Measurements from ENCODE around the gene CAMK1D.

The CAMK1D gene

DNA sequence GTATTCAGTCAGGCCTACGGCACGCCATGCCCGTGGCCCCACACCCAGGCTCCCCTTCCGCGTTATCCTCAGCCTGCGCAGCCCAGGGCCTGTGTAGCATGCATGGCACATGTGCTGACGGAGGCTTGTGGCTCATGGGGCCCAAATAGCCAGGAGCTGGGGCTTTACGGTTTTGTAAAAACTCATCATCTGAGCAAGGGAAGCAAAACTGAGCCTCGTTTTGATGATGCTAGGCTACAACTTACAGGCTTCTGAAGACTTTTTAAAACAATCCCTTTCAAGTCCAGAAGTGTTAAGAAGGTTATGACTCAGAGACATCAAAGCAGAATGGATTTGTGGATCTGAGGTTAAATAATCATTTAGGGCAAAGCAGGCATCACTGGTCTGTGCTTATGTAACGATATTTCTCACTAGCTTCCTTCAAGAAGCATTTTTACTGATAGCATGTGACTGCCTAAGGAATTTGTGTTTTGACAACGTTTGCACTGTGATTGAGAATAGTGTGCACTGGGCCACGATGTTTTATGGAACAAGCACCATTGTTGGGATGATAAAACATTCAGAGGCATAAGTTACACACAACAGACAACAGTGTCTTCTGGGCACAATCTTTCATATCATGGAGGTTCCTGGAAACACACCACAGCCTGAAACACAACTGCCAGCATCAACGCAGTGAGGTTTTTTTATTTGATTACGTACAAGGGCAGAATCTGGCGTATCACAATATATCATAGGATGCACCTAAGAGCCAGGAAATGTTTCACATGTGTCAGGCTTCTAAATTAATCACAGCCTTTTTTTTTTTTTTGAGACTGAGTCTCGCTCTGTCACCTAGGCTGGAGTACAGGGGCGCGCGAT, 377.9 kb downstream of the CAMK1D start:
- ChIA-PET POLR2A (no interaction called here), CTCF (interaction anchor here (0.6 to 1.5 kb wide), 8 partner anchors 9 to 373 kb away, joined by 3 to 6 read pairs (median 3); partner anchors contain the start of gene OPTN)
- no peak overlapping the region for H3K27ac ChIP-seq (ENCODE audit: extremely low read depth, low read depth, low read length)
- TF ChIP-seq, protein P1, sequence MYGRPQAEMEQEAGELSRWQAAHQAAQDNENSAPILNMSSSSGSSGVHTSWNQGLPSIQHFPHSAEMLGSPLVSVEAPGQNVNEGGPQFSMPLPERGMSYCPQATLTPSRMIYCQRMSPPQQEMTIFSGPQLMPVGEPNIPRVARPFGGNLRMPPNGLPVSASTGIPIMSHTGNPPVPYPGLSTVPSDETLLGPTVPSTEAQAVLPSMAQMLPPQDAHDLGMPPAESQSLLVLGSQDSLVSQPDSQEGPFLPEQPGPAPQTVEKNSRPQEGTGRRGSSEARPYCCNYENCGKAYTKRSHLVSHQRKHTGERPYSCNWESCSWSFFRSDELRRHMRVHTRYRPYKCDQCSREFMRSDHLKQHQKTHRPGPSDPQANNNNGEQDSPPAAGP (tag by site-specific recombination; IDR thresholded peaks at IDR 0.05), result no peak
- TF ChIP-seq, protein P2, sequence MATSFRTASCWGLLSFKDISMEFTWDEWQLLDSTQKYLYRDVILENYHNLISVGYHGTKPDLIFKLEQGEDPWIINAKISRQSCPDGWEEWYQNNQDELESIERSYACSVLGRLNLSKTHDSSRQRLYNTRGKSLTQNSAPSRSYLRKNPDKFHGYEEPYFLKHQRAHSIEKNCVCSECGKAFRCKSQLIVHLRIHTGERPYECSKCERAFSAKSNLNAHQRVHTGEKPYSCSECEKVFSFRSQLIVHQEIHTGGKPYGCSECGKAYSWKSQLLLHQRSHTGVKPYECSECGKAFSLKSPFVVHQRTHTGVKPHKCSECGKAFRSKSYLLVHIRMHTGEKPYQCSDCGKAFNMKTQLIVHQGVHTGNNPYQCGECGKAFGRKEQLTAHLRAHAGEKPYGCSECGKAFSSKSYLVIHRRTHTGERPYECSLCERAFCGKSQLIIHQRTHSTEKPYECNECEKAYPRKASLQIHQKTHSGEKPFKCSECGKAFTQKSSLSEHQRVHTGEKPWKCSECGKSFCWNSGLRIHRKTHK (tag by site-specific recombination; IDR thresholded peaks at IDR 0.05), result no peak
- TF ChIP-seq ZNF585B (tag by site-specific recombination; IDR thresholded peaks at IDR 0.05) (no peak), YY2 (tag by site-specific recombination; IDR thresholded peaks at IDR 0.05) (no peak)
- no peaks in the 10 kb centered on the region for H3K4me1 ChIP-seq (ENCODE audit: control insufficient read depth, insufficient read depth, low read length)
- H3K36me3 ChIP-seq (ENCODE audit: control insufficient read depth in 2 of 2, insufficient read depth in 1 of 2, low read length in 2 of 2), result no peaks in the 10 kb centered on the region
- H3K9me3 ChIP-seq (ENCODE audit: control insufficient read depth, insufficient read depth, low read depth, low read length), result no peaks in the 10 kb centered on the region
- H3K4me3 ChIP-seq (ENCODE audit: low read depth, low read length), result no peak overlapping the region

DNA sequence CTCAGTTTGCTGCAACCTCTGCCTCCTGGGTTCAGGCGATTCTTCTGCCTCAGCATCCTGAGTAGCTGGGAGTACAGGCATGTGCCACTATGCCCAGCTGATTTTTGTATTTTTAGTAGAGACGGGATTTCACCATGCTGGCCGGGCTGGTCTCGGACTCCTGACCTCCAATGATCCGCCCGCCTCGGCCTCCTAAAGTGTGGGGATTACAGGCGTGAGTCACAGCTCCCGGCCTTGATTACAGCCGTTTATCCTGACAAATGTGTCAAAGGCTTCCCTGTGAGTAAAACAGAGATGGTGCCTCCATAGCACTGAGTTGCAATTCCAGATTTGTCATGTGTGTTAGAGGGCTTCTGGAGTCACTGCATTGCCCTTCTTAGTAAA, 378.5 kb downstream of the CAMK1D start:
- TF ChIP-seq, protein P3, sequence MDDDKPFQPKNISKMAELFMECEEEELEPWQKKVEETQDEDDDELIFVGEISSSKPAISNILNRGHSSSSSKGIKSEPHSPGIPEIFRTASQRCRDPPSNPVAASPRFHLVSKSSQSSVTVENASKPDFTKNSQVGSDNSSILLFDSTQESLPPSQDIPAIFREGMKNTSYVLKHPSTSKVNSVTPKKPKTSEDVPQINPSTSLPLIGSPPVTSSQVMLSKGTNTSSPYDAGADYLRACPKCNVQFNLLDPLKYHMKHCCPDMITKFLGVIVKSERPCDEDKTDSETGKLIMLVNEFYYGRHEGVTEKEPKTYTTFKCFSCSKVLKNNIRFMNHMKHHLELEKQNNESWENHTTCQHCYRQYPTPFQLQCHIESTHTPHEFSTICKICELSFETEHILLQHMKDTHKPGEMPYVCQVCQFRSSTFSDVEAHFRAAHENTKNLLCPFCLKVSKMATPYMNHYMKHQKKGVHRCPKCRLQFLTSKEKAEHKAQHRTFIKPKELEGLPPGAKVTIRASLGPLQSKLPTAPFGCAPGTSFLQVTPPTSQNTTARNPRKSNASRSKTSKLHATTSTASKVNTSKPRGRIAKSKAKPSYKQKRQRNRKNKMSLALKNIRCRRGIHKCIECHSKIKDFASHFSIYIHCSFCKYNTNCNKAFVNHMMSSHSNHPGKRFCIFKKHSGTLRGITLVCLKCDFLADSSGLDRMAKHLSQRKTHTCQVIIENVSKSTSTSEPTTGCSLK (tag by site-specific recombination; IDR thresholded peaks at IDR 0.05), result no peak
- TF ChIP-seq ZNF121 (tag by site-specific recombination; IDR thresholded peaks at IDR 0.05) (no peak), ZNF24 (tag by site-specific recombination; IDR thresholded peaks at IDR 0.05) (no peak)
- ChIA-PET CTCF (interaction anchor here (0.6 to 1.2 kb wide), 5 partner anchors 9 to 347 kb away, joined by 3 to 6 read pairs (median 3); no protein-coding TSS in a partner anchor), POLR2A (no interaction called here)
- Histone ChIP-seq H3K27ac (ENCODE audit: extremely low read depth, low read depth, low read length) (no peak overlapping the region), H3K4me3 (ENCODE audit: low read depth, low read length) (no peak overlapping the region), H3K9me3 (ENCODE audit: control insufficient read depth, insufficient read depth, low read depth, low read length) (no peaks in the 10 kb centered on the region), H3K4me1 (ENCODE audit: control insufficient read depth, insufficient read depth, low read length) (no peaks in the 10 kb centered on the region), H3K36me3 (ENCODE audit: control insufficient read depth in 2 of 2, insufficient read depth in 1 of 2, low read length in 2 of 2) (no peaks in the 10 kb centered on the region)

DNA sequence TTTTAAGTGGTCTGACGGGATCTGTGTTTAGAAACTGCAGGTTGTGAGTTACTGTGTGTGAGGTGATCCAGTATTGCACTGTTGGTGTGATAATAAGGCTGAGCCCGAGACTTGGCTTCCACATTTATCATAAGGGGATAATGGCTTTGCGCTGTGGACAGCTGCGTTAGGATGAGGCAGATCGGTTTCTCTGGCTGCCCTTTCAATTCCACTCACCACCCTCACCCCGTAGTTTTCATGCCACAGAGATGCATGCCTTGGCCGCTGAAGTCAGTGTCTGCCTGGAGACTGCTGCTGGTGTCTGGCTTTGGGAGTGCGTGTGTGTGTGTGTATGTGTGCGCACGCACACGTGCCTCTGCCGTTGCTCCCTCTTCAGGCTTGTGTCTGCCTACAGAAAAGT, 379.1 kb downstream of the CAMK1D start:
- Histone ChIP-seq H3K36me3 (ENCODE audit: control insufficient read depth in 2 of 2, insufficient read depth in 1 of 2, low read length in 2 of 2) (no peaks in the 10 kb centered on the region), H3K27ac (ENCODE audit: extremely low read depth, low read depth, low read length) (no peak overlapping the region), H3K4me3 (ENCODE audit: low read depth, low read length) (no peak overlapping the region), H3K4me1 (ENCODE audit: control insufficient read depth, insufficient read depth, low read length) (no peaks in the 10 kb centered on the region), H3K9me3 (ENCODE audit: control insufficient read depth, insufficient read depth, low read depth, low read length) (no peaks in the 10 kb centered on the region)
- ChIA-PET CTCF (interaction anchor here (0.6 to 1.0 kb wide), 4 partner anchors 14 to 173 kb away, joined by 3 to 4 read pairs (median 3); no protein-coding TSS in a partner anchor), POLR2A (no interaction called here)
- TF ChIP-seq, protein P4, sequence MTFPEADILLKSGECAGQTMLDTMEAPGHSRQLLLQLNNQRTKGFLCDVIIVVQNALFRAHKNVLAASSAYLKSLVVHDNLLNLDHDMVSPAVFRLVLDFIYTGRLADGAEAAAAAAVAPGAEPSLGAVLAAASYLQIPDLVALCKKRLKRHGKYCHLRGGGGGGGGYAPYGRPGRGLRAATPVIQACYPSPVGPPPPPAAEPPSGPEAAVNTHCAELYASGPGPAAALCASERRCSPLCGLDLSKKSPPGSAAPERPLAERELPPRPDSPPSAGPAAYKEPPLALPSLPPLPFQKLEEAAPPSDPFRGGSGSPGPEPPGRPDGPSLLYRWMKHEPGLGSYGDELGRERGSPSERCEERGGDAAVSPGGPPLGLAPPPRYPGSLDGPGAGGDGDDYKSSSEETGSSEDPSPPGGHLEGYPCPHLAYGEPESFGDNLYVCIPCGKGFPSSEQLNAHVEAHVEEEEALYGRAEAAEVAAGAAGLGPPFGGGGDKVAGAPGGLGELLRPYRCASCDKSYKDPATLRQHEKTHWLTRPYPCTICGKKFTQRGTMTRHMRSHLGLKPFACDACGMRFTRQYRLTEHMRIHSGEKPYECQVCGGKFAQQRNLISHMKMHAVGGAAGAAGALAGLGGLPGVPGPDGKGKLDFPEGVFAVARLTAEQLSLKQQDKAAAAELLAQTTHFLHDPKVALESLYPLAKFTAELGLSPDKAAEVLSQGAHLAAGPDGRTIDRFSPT (tag by site-specific recombination; IDR thresholded peaks at IDR 0.05), result no peak
- TF ChIP-seq, protein P5, sequence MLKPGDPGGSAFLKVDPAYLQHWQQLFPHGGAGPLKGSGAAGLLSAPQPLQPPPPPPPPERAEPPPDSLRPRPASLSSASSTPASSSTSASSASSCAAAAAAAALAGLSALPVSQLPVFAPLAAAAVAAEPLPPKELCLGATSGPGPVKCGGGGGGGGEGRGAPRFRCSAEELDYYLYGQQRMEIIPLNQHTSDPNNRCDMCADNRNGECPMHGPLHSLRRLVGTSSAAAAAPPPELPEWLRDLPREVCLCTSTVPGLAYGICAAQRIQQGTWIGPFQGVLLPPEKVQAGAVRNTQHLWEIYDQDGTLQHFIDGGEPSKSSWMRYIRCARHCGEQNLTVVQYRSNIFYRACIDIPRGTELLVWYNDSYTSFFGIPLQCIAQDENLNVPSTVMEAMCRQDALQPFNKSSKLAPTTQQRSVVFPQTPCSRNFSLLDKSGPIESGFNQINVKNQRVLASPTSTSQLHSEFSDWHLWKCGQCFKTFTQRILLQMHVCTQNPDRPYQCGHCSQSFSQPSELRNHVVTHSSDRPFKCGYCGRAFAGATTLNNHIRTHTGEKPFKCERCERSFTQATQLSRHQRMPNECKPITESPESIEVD (tag by site-specific recombination; IDR thresholded peaks at IDR 0.05), result no peak
- TF ChIP-seq ZNF670 (tag by site-specific recombination; IDR thresholded peaks at IDR 0.05; ENCODE audit: low read depth) (no peak), ZNF121 (tag by site-specific recombination; IDR thresholded peaks at IDR 0.05) (no peak), ZNF501 (tag by site-specific recombination; IDR thresholded peaks at IDR 0.05) (no peak)
- TF ChIP-seq, protein P6, sequence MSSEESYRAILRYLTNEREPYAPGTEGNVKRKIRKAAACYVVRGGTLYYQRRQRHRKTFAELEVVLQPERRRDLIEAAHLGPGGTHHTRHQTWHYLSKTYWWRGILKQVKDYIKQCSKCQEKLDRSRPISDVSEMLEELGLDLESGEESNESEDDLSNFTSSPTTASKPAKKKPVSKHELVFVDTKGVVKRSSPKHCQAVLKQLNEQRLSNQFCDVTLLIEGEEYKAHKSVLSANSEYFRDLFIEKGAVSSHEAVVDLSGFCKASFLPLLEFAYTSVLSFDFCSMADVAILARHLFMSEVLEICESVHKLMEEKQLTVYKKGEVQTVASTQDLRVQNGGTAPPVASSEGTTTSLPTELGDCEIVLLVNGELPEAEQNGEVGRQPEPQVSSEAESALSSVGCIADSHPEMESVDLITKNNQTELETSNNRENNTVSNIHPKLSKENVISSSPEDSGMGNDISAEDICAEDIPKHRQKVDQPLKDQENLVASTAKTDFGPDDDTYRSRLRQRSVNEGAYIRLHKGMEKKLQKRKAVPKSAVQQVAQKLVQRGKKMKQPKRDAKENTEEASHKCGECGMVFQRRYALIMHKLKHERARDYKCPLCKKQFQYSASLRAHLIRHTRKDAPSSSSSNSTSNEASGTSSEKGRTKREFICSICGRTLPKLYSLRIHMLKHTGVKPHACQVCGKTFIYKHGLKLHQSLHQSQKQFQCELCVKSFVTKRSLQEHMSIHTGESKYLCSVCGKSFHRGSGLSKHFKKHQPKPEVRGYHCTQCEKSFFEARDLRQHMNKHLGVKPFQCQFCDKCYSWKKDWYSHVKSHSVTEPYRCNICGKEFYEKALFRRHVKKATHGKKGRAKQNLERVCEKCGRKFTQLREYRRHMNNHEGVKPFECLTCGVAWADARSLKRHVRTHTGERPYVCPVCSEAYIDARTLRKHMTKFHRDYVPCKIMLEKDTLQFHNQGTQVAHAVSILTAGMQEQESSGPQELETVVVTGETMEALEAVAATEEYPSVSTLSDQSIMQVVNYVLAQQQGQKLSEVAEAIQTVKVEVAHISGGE (tag by site-specific recombination; conservative IDR thresholded peaks at IDR 0.05; ENCODE audit: low read depth), result no peak
- TF ChIP-seq, protein P7, sequence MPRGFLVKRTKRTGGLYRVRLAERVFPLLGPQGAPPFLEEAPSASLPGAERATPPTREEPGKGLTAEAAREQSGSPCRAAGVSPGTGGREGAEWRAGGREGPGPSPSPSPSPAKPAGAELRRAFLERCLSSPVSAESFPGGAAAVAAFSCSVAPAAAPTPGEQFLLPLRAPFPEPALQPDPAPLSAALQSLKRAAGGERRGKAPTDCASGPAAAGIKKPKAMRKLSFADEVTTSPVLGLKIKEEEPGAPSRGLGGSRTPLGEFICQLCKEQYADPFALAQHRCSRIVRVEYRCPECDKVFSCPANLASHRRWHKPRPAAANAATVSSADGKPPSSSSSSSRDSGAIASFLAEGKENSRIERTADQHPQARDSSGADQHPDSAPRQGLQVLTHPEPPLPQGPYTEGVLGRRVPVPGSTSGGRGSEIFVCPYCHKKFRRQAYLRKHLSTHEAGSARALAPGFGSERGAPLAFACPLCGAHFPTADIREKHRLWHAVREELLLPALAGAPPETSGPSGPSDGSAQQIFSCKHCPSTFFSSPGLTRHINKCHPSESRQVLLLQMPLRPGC (tag by site-specific recombination; IDR thresholded peaks at IDR 0.05), result no peak

All from HEK293 (cell line).